ENCODE results near the gene GCNA.

The GCNA gene

DNA sequence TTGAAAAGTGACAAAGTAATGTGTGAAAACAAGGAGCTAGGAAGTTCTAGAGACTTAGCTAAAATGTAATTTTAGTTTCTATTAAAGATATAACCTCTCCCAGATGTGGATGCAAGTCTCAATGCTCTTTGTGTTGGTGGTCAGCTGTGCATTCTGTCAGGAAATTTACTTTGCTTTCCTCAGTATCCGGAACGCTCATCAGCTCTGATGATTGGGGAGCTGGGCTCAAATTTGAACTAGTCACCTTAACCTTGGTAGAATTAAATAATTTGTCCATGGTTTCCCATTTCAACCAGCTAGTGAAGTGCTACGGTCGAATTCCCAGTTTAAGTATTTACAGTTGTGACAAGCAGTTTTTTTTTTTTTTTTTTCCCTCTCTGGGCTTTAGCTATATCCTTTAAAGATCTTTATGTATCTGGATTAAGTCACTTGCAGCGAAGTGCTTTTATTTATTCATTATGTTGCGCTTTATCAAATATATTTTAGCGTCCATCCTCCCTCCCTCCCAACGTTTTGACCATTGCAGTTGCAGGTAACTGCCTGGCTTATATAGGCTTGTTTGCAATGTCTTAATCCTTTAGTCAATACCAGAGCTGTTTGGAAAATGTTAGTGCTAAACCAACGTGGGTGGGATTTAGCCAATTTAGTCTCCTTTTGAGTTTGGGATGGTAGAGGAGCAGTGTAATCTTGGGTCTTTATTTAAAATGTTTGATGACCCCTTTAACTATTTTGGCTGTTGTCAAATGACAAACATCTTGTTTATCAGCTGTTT is 43.3 kb upstream of the GCNA start:
- H3K4me3 ChIP-seq (ENCODE audit: low read depth, low read length), result peak overlapping the region; percentile 79
- TF ChIP-seq, protein P1, sequence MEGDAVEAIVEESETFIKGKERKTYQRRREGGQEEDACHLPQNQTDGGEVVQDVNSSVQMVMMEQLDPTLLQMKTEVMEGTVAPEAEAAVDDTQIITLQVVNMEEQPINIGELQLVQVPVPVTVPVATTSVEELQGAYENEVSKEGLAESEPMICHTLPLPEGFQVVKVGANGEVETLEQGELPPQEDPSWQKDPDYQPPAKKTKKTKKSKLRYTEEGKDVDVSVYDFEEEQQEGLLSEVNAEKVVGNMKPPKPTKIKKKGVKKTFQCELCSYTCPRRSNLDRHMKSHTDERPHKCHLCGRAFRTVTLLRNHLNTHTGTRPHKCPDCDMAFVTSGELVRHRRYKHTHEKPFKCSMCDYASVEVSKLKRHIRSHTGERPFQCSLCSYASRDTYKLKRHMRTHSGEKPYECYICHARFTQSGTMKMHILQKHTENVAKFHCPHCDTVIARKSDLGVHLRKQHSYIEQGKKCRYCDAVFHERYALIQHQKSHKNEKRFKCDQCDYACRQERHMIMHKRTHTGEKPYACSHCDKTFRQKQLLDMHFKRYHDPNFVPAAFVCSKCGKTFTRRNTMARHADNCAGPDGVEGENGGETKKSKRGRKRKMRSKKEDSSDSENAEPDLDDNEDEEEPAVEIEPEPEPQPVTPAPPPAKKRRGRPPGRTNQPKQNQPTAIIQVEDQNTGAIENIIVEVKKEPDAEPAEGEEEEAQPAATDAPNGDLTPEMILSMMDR (IDR thresholded peaks at IDR 0.05; ENCODE audit: low read depth, low read length), result no peak

DNA sequence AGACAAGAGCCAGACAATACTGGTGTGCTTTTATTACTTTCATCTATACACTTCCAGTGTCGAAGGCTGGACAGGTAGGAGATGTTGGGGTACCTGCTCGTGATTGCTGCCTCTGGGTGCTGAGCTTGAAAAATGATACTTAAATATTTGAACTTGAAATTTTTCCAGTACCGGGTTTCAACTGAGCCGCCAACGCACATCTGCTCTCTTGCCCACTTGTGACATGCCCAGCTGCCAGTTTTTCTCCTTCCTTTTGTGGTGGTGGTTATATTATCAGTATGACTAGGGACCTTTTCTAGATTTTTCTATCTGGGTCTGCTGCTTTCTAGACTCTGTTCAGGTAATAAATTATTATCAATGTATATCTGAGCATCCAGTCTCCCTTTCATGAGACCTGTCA is 42.0 kb upstream of the GCNA start:
- TF ChIP-seq, protein P1 (IDR thresholded peaks at IDR 0.05; ENCODE audit: low read depth, low read length), result no peak
- H3K4me3 ChIP-seq (ENCODE audit: low read depth, low read length), result peak overlapping the region; percentile 79

DNA sequence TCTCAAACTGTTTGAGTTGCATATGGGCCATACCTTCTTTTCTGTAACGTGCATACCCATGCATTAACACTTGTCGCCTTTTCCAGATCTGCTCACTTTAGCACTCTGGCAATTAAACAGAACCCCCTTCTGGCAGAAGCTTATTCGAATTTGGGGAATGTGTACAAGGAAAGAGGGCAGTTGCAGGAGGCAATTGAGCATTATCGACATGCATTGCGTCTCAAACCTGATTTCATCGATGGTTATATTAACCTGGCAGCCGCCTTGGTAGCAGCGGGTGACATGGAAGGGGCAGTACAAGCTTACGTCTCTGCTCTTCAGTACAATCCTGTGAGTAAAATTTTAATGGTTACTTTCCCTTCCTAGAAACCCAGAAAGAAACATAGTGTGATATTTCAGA is 40.5 kb upstream of the GCNA start:
- no peak overlapping the region for H3K4me3 ChIP-seq (ENCODE audit: low read depth, low read length)
- TF ChIP-seq, protein P1 (IDR thresholded peaks at IDR 0.05; ENCODE audit: low read depth, low read length), result no peak

DNA sequence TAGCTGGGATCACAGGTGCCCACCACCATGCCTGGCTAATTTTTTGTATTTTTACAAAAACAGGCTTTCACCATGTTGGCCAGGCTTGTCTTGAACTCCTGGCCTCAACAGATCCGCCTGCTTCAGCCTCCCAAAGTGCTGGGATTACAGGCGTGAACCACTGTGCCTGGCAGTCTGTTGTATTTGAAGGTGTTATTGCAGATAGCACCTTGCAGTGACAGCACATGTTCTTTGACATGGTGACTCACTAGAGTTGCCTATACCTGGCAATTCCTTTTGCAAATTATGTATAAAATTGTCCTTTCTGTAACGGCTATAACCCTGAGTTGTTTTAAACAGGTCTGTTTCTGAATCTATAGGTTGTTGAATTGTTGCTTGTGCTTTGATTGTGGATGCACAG is 37.4 kb upstream of the GCNA start:
- TF ChIP-seq, protein P1 (IDR thresholded peaks at IDR 0.05; ENCODE audit: low read depth, low read length), result no peak
- no peak overlapping the region for H3K4me3 ChIP-seq (ENCODE audit: low read depth, low read length)

DNA sequence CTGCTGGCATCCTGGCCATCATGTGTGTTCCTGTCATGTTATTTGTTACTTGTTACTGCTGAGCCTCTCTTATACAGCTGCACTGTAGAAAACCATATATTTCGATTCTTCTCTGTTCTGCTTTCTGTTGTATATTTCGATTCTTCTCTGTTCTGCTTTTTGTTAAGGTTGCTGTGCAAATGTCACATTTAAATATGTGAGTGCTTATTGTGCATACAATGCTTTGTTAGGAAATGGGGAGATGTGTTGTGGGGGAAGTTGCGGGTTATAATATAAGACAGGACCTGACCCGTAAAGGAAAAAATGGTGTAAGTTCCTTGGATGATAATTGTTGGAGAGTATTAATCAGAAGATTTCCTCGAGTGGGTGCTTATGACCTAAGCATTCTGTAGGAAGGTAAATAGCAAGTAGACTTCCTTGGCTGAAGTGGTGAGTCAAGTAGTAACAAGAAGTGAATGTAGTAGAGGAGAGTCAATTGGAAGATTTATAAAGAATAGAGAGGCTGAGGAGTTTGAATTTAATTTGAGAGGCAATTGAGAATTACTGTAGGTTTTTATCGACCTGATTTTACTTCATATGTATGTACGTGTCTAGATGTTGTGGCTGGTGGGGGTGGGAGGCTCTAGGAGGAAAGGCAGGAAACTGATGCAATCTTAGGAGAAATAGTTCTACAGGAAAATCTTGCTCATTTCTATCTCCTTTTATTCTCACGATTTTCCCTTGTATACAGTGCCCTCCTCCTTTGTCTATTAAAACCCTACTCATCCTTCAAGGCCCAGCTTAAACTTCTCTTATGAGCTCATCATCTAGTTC is 36.8 kb upstream of the GCNA start:
- H3K4me3 ChIP-seq (ENCODE audit: low read depth, low read length), result no peak overlapping the region

DNA sequence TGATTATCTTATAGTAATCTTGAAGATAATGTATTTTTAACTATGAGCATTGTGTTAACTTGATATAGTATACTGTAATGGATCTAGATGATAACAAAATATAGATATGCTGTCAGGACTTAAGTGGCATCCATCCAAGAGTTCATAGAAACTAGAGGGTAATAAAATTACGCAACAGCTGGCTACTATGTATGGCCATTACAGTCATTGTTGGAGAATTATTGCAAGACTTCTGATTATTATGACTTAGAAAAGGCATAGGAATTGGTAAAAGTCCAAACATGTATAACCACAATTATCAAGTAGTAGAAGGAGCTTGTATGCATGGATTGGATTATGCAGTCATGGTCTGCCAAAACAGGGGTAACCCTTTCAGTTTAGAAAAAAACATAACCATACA is 35.8 kb upstream of the GCNA start:
- TF ChIP-seq, protein P1 (IDR thresholded peaks at IDR 0.05; ENCODE audit: low read depth, low read length), result no peak
- no peak overlapping the region for H3K4me3 ChIP-seq (ENCODE audit: low read depth, low read length)

More for the DNA sequence above, 36.8 kb upstream of the GCNA start:
- TF ChIP-seq, protein P1 (IDR thresholded peaks at IDR 0.05; ENCODE audit: low read depth, low read length), result no peak

DNA sequence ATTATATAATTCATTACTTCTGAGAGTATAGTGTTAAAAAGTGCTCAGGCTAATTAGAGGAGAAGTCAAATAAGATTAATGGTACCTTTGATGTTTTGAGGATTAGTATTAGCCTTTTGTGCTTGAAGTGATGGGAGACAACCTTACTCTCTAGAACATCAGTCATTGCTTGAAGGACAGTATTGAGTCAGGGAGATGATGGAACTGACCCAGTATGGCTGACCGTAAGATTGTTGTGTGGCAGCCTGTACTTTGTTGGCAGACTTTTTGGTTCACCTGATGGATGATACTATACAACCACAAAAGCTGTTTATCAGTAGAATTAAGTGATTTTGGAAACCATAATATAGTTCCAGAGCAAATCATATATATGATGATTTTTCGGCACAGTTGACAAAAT is 35.4 kb upstream of the GCNA start:
- no peak overlapping the region for H3K4me3 ChIP-seq (ENCODE audit: low read depth, low read length)
- TF ChIP-seq, protein P1 (IDR thresholded peaks at IDR 0.05; ENCODE audit: low read depth, low read length), result no peak
